22Rv1 (cell line): ENCODE data around the gene EPHA10.

Experiments used
- H3K27ac ChIP-seq: fragments of 450-650 bp; 2 replicates; pipeline ENCODE4 v1.5.1; 2017
- ZFX ChIP-seq: fragments of 450-650 bp; IDR thresholded peaks from 2 replicates; pipeline ENCODE4 v1.6.1; 2017; ENCODE audit warnings: antibody characterized with exemption, borderline replicate concordance
- TF ChIP-seq, protein P1 (sequence below): fragments of 450-650 bp; IDR thresholded peaks from 2 replicates; pipeline ENCODE4 v1.5.1; 2017; ENCODE audit warnings: mild to moderate bottlenecking

Gene EPHA10

DNA sequence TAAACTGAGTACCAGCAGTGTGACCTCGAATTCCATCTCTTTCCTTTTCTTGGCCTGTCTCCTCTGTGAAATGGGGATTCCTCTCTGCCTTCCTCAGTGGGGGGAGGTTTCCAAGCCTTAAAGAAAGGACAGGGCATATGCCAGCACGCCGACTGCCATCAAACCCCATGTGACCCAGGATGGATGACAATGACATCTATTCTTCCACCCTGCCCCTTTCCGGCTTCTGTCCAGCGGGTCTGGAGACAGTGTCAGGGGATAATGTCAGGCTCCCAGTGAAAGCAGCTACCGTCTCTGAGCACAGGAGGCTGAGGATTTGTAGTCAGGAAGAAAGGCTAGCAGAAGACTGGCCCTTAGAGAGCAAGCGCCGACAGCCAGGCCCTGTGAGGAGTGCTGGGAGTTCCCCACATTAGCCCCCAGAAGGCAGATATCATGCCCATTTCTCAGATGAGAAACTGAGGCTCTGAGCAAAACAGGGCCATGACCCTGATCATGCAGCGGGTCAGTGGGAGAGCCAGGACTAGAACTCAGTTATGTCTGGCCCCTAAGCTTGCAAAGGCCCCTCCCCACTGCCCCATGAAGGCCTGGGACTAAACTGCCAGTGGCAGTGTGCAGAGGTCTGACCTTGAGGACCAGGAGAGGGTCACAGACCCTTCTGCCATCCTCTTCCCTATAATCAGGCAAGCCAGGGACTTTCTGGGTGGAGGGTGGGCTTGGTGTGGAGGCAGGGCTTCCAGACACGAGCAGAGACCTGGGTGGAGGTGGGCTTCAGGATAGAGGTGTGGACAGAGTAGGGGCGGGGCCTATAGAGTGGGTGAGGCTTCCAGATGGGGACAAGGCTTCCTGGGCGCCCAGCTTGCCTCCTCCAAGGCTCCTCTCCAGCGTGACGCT is 42.5 kb downstream of the EPHA10 start:
- TF ChIP-seq, protein P1, sequence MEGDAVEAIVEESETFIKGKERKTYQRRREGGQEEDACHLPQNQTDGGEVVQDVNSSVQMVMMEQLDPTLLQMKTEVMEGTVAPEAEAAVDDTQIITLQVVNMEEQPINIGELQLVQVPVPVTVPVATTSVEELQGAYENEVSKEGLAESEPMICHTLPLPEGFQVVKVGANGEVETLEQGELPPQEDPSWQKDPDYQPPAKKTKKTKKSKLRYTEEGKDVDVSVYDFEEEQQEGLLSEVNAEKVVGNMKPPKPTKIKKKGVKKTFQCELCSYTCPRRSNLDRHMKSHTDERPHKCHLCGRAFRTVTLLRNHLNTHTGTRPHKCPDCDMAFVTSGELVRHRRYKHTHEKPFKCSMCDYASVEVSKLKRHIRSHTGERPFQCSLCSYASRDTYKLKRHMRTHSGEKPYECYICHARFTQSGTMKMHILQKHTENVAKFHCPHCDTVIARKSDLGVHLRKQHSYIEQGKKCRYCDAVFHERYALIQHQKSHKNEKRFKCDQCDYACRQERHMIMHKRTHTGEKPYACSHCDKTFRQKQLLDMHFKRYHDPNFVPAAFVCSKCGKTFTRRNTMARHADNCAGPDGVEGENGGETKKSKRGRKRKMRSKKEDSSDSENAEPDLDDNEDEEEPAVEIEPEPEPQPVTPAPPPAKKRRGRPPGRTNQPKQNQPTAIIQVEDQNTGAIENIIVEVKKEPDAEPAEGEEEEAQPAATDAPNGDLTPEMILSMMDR = no peak
- no peak for TF ChIP-seq ZFX
- H3K27ac ChIP-seq = no peak overlapping the region

DNA sequence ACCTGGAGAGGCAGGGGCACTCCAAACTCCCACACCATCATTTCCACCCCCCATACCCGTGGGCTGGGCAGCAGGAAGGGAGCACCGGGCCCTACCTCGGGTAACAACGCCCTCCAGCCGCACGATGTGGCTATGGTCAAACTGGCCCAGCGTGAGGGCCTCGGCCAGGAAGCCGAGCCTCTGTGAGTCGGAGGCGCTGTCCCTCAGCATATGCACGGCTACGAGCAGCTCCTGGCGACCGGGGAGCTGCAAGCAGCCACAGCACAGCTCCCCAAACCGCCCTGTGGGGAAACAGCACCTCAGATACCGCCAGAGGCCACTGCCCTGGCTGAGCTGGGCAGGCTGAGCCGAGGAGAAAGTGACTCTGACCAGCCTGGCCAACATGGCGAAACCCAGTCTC is 43.4 kb downstream of the EPHA10 start:
- TF ChIP-seq, protein P1 = no peak
- TF ChIP-seq ZFX = no peak
- H3K27ac ChIP-seq = no peak overlapping the region

DNA sequence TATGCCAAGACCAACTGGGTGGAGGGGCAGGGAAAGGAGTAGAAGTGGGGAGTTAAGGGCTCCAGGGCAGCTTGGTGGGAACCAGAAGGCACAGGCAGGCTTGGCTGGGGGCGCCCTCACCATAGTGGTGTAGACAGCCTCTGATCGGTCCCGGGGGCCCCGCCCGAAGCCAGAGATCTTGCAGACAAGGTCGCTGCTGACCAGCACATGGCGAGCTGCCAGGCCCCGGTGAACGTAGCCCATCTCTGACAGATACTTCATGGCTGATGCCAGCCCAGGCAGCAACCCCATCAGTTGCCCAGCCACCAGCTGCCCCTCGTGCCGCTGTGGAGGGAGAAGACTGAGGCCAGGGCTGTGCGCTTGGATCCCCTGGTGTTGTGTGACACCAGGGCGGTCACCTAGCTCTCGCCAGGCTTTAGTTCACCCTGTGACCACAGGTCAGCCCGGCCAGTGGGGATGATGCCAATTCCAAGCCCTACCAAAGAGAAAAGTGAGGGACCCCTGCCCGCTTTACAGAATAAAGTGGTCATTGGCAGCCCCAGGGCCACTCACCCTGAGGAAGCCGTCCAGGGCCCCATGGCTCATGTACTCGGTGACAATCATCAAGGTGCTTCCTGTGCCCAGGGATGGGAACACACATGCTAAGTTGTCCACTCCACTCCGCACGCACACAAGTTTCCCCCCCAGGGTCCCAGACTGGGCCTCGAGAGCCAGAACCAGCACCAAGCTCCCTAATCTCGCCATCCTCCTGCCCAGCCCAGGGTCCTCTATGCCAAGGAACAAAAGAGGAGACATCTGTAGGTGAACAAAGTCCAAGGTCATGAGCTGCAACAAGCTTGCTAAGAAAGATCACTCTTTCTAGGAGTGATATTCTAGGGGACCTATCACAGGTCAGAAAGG is 44.4 kb downstream of the EPHA10 start:
- no peak overlapping the region for H3K27ac ChIP-seq
- no peak for TF ChIP-seq ZFX
- TF ChIP-seq, protein P1 = no peak

DNA sequence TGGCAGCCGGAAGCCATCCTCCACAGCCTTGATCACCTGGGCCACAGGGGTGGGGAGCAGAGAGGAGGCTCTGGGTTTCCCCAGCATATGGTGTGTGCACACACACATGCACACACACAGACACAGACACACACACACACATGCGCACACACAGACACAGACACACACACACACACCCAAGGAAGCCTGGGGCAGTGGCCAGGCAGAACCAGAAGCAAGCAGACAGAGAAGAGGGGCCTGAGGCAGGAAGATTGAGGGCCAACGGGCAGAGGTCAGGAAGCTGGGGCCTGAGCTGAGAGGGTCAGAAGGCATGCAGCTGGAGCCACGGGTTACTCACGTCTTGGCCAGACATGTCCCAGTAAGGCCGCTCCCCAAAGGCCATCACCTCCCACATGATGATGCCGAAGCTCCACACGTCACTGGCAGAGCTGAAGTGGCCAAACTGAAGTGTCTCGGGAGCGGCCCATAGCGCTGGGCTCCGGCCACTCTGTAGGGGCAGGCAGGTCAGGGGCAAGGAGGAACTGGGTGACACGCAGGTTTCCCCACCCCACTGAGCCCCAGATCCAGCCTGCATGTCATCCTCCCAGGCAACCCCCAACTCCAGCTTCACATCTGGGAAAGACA is 45.2 kb downstream of the EPHA10 start:
- TF ChIP-seq, protein P1 = no peak
- no peak for TF ChIP-seq ZFX

DNA sequence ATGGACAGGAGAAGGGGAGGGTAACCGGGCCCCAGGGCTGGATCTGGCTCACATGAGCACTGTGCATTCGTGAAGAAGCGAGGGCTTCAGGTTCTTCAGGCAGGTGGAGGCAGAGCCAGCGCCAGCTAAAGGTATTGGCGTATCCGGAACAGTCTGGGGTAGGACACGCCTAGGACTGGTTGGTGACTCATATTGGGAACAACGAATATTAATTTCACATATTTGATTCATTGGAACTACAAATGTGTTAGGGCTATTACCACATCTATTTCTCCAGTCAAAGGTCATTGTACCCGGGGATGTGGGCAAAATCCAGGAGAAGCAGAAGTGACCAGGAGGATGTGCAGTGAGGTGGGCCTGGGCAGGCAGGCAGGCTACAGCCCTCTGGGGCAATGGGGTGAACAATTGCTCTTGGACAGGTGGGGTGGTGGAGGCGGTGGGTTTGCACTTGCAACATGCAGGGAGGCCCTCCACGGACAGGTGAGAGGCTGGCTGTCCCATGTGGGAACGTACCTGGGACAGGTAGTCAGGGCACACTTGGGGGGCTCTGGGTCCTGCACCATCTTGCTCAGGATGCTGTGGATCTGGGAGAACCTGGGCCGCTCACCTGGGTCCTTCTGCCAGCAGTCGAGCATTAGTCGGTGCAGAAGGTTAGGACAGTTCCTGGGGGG is 45.9 kb downstream of the EPHA10 start:
- TF ChIP-seq ZFX = no peak
- TF ChIP-seq, protein P1 = no peak
- H3K27ac ChIP-seq = no peak overlapping the region

More for the DNA sequence above, 45.2 kb downstream of the EPHA10 start:
- no peak overlapping the region for H3K27ac ChIP-seq

DNA sequence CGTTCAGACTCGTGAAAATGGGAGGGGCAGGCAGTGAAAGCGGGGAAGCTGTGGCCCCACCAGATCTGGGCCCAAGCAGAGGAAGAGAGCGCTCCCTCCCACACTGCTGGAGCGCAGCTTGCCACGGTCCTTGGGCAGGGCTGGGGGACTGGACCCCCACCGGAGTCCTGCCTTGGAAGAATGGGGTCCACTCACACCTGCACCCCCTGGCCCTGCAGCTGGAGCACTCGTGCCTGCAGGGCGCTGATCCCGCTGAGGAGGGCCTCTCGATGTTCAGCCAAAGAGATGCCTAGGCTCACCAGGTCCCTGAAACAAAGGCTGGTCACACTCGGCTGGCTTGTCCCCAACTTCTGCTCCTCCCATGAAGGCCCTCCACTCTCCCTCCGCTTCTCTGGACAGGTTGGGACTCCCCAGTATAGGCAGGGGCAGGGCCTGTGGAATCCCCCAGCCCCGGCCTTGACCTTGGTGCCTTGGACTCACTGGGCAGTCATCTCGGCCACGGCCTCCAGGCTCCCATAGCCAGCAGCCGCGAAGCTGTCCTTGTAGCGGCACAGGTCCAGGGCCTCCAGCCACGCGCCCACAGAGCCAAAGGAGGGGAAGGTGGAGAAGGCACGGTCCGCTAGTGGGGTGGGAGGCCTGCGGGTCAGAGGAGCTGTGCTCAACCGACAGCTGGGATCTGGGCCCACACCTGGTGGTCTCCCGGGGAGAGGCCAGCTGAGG is 46.6 kb downstream of the EPHA10 start:
- TF ChIP-seq, protein P1 = no peak
- no peak for TF ChIP-seq ZFX
- H3K27ac ChIP-seq = no peak overlapping the region
